ENCODE data around the gene NKPD1. TPM values are rescaled to one million over a fixed set of nuclear protein-coding genes. Genes with fewer than 3 reads are reported as not detected.
A peak's percentile ranks its signal among the peaks of the same experiment; 100 is the strongest.
"Not testable (repeated sequence)": the region's sequence is repeated elsewhere in the genome, so short reads cannot be mapped to it uniquely, and the experiment has no call there.

The NKPD1 gene
- total RNA-seq, 2 experiments from 2014 or later = 0.17 TPM; not detected in 1

DNA sequence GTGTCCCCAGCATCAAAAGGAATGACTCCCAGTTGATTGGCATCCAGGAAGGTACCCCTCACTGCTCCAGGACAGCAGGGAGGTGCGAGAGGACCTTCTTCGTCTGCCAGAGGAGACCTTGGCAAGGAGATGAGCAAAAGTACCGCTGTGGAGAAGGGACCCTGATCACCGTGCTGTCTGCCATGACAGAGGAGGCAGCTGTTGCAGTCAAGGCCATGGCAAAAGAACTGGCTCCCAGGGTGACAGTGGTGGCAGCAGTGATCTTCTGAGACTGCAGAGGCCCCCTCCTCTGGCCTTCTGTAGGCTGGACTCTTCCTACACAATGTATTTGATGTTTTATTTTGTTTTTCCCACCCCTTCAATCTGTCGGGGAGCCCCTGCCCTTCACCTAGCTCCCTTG lies 32.0 kb downstream of the NKPD1 start:
- Mint-ChIP-seq H3K36me3 (ENCODE audit: low read depth) (no peaks in the 10 kb centered on the region), H3K4me3 (no peak overlapping the region), H3K27me3 (ENCODE audit: low read depth) (no peaks in the 10 kb centered on the region), H3K9me3 (no peaks in the 10 kb centered on the region), H3K27ac (no peak overlapping the region), H3K4me1 (ENCODE audit: low read depth) (peaks cover 9% of the 10 kb centered on the region)
- intact Hi-C loops (cut with micrococcal nuclease) = no loop called here
- DNase-seq = no peak
- CTCF ChIA-PET = no interaction called here

DNA sequence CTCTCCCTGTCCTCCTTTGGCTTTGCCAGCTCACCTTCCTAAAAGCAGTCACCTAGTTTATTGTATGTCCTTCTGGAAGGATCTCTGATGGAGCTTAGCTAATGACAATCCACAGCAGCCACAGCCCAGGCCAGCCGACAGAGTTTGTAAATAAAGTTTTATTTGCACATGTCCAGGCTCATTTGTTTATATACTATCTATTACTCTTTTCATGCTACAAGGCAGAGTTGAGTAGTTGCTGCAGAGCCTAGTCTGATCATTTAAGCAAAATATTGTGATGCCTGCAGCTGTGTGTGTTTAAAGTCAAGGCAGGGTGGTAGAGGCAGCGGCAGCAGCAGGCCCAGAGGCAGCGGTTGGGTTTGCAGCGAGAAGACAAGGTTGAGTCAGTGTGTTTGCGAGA lies 32.6 kb downstream of the NKPD1 start:
- intact Hi-C loops (cut with micrococcal nuclease) = no loop called here
- Mint-ChIP-seq H3K27me3 (ENCODE audit: low read depth) (no peaks in the 10 kb centered on the region), H3K4me3 (no peak overlapping the region), H3K36me3 (ENCODE audit: low read depth) (no peaks in the 10 kb centered on the region), H3K9me3 (no peaks in the 10 kb centered on the region), H3K27ac (no peak overlapping the region), H3K4me1 (ENCODE audit: low read depth) (peaks cover 9% of the 10 kb centered on the region)
- CTCF ChIA-PET = interaction anchor here (1.7 kb wide), 1 partner anchor 53 kb away, joined by 3 read pairs; no protein-coding TSS in a partner anchor
- DNase-seq = no peak

GRCh38 chr19:45126654-45127053 lies 34.1 kb downstream of the NKPD1 start:
- H3K9me3 Mint-ChIP-seq = no peaks in the 10 kb centered on the region
- no peak overlapping the region for H3K4me3 Mint-ChIP-seq
- no peaks in the 10 kb centered on the region for H3K27me3 Mint-ChIP-seq (ENCODE audit: low read depth)
- CTCF ChIA-PET = interaction anchor here (0.6 to 2.4 kb wide), 5 partner anchors 9 to 52 kb away, joined by 3 to 10 read pairs (median 4); partner anchors contain the start of gene PPP1R37
- peaks cover 12% of the 10 kb centered on the region for H3K4me1 Mint-ChIP-seq (ENCODE audit: low read depth)
- H3K36me3 Mint-ChIP-seq (ENCODE audit: low read depth) = no peaks in the 10 kb centered on the region
- DNase-seq = no peak
- intact Hi-C loops (cut with micrococcal nuclease) = no loop called here
- H3K27ac Mint-ChIP-seq = no peak overlapping the region

GRCh38 chr19:45125975-45126493 lies 34.7 kb downstream of the NKPD1 start:
- H3K27ac Mint-ChIP-seq = no peak overlapping the region
- CTCF ChIA-PET = interaction anchor here (0.6 to 2.4 kb wide), 11 partner anchors 9 to 126 kb away, joined by 3 to 10 read pairs (median 4); partner anchors contain the start of gene PPP1R37
- H3K4me1 Mint-ChIP-seq (ENCODE audit: low read depth) = peaks cover 18% of the 10 kb centered on the region
- H3K9me3 Mint-ChIP-seq = no peaks in the 10 kb centered on the region
- no peak overlapping the region for H3K4me3 Mint-ChIP-seq
- H3K36me3 Mint-ChIP-seq (ENCODE audit: low read depth) = no peaks in the 10 kb centered on the region
- peak; percentile 83 for DNase-seq
- intact Hi-C loops (cut with micrococcal nuclease) = no loop called here
- H3K27me3 Mint-ChIP-seq (ENCODE audit: low read depth) = no peaks in the 10 kb centered on the region

GRCh38 chr19:45125360-45125759 lies 35.4 kb downstream of the NKPD1 start:
- Mint-ChIP-seq H3K27me3 (ENCODE audit: low read depth) (no peaks in the 10 kb centered on the region), H3K9me3 (no peaks in the 10 kb centered on the region), H3K4me1 (ENCODE audit: low read depth) (peaks cover 21% of the 10 kb centered on the region), H3K4me3 (no peak overlapping the region), H3K27ac (no peak overlapping the region), H3K36me3 (ENCODE audit: low read depth) (no peaks in the 10 kb centered on the region)
- CTCF ChIA-PET = interaction anchor here (0.7 to 2.4 kb wide), 12 partner anchors 9 to 126 kb away, joined by 3 to 10 read pairs (median 4); partner anchors contain the start of gene PPP1R37
- intact Hi-C loops (cut with micrococcal nuclease) = no loop called here
- no peak for DNase-seq

- DNase-seq = no peak
- Mint-ChIP-seq H3K36me3 (ENCODE audit: low read depth) (no peaks in the 10 kb centered on the region), H3K27ac (peak overlapping the region; percentile 8), H3K4me1 (ENCODE audit: low read depth) (peaks cover 30% of the 10 kb centered on the region), H3K27me3 (ENCODE audit: low read depth) (no peaks in the 10 kb centered on the region), H3K4me3 (no peak overlapping the region), H3K9me3 (no peaks in the 10 kb centered on the region)
- intact Hi-C loops (cut with micrococcal nuclease) = no loop called here
- CTCF ChIA-PET = interaction anchor here (0.6 to 0.7 kb wide), 2 partner anchors 86 to 225 kb away, joined by 3 to 5 read pairs; no protein-coding TSS in a partner anchor
Measured at GRCh38 chr19:45124021-45124420, 36.8 kb downstream of the NKPD1 start.

DNA sequence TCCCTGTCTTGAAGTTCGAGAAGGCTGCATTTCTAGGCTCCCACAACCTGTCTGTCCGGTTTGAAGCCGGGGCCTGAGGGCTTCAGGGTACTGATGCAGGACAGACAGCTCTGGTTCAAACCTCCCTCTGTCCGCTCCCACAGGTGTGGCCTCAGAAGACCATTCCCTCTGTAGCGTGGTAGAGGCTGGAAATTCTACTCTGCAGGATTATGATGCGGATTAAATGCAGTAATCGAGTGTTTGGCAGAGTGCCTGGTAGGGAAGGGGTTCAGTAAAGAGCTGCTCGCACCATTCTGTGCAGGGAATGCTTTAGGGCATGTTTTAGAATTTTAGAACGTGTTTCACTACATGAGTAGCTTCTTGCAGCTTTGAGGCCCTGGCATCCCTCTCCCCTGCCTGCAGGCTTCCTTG lies 37.3 kb downstream of the NKPD1 start:
- H3K36me3 Mint-ChIP-seq (ENCODE audit: low read depth) = no peaks in the 10 kb centered on the region
- CTCF ChIA-PET = interaction anchor here (0.6 kb wide), 1 partner anchor 514 kb away, joined by 4 read pairs; no protein-coding TSS in a partner anchor
- H3K4me1 Mint-ChIP-seq (ENCODE audit: low read depth) = peaks cover 36% of the 10 kb centered on the region
- H3K4me3 Mint-ChIP-seq = no peak overlapping the region
- intact Hi-C loops (cut with micrococcal nuclease) = no loop called here
- no peak for DNase-seq
- peak overlapping the region; percentile 8 for H3K27ac Mint-ChIP-seq
- no peaks in the 10 kb centered on the region for H3K9me3 Mint-ChIP-seq
- no peaks in the 10 kb centered on the region for H3K27me3 Mint-ChIP-seq (ENCODE audit: low read depth)

DNA sequence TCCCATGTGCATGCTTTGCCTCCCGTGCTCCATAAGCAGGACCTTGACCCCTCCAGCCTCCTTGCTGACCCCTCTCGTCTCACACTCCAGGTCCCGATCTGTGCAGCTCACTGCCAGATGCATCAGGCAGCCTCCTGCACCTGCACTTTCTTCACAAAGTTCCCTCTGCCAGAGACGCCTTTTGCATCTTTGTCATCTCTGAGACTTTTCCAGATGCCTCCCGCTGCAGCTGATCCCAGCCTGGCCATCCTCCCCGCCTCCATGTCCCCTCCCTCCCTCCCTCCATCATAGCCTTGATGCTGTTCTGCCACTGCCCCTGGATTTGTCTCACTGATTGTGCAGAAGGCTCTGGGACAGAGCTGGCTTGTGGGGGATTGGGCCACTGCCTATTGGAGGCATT lies 38.0 kb downstream of the NKPD1 start:
- Mint-ChIP-seq H3K27ac (no peak overlapping the region), H3K4me3 (no peak overlapping the region), H3K36me3 (ENCODE audit: low read depth) (no peaks in the 10 kb centered on the region), H3K9me3 (no peaks in the 10 kb centered on the region), H3K4me1 (ENCODE audit: low read depth) (peaks cover 42% of the 10 kb centered on the region), H3K27me3 (ENCODE audit: low read depth) (no peaks in the 10 kb centered on the region)
- CTCF ChIA-PET = interaction anchor here (0.6 kb wide), 2 partner anchors 37 to 514 kb away, joined by 3 to 4 read pairs; no protein-coding TSS in a partner anchor
- DNase-seq = no peak
- intact Hi-C loops (cut with micrococcal nuclease) = no loop called here

- intact Hi-C loops (cut with micrococcal nuclease) = no loop called here
- no peak for DNase-seq
- H3K36me3 Mint-ChIP-seq (ENCODE audit: low read depth) = no peaks in the 10 kb centered on the region
- H3K4me3 Mint-ChIP-seq = no peak overlapping the region
- H3K27ac Mint-ChIP-seq = no peak overlapping the region
- CTCF ChIA-PET = interaction anchor here (0.6 kb wide), 1 partner anchor 36 kb away, joined by 3 read pairs; no protein-coding TSS in a partner anchor
- H3K27me3 Mint-ChIP-seq (ENCODE audit: low read depth) = no peaks in the 10 kb centered on the region
- peaks cover 51% of the 10 kb centered on the region for H3K4me1 Mint-ChIP-seq (ENCODE audit: low read depth)
- no peaks in the 10 kb centered on the region for H3K9me3 Mint-ChIP-seq
Measured at GRCh38 chr19:45121827-45122345, 38.9 kb downstream of the NKPD1 start.

GRCh38 chr19:45119582-45119981 lies 41.2 kb downstream of the NKPD1 start:
- Mint-ChIP-seq H3K27me3 (ENCODE audit: low read depth) (no peaks in the 10 kb centered on the region), H3K4me3 (no peak overlapping the region), H3K9me3 (no peaks in the 10 kb centered on the region), H3K4me1 (ENCODE audit: low read depth) (peaks cover 66% of the 10 kb centered on the region), H3K27ac (no peak overlapping the region), H3K36me3 (ENCODE audit: low read depth) (no peaks in the 10 kb centered on the region)
- no peak for DNase-seq
- intact Hi-C loops (cut with micrococcal nuclease) = loop anchor here (5.0 kb wide), 1 partner anchor 42 kb away; the partner anchor contains the start of genes GEMIN7 and ZNF296
- CTCF ChIA-PET = no interaction called here

DNA sequence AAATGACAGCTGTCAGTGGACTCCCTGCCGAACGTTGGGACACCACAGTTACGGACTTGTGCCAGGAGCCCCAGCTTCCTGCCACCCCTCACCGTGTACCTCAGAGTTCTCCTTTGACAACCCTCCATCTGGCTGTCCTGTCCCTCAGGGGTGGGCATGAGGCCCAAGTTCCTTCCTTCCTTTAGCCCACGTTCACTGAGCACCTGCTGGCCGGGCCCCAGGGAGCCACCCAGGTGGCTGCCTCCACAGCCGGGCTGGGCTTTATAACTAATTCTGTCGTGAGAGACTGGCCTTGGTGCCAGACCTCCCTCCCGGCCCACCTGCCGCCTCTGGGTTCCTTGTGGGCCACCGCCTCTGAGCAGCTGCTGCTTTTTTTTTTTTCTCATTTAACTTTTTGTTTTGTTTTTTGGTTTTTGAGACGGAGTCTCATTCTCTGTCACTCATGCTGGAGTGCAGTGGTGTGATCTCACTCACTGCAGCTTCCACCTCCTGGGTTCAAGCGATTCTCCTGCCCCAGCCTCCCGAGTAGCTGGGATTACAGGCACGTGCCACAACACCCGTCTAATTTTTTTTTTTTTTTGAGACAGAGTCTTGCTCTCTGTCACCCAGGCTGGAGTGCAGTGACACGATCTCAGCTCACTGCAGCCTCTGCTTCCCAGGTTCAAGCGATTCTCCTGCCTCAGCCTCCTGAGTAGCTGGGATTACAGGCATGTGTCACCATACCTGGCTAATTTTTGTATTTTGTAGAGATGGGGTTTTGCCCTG lies 42.0 kb downstream of the NKPD1 start:
- H3K4me3 Mint-ChIP-seq; H3K36me3 Mint-ChIP-seq (ENCODE audit: low read depth); H3K27ac Mint-ChIP-seq; H3K9me3 Mint-ChIP-seq; H3K27me3 Mint-ChIP-seq (ENCODE audit: low read depth): not testable (repeated sequence)
- intact Hi-C loops (cut with micrococcal nuclease) = loop anchor here (5.0 kb wide), 1 partner anchor 41 kb away; the partner anchor contains the start of genes GEMIN7 and ZNF296
- CTCF ChIA-PET = interaction anchor here (0.7 to 0.9 kb wide), 3 partner anchors 26 to 80 kb away, joined by 3 read pairs; partner anchors contain the start of genes CLASRP and PPP1R37
- peaks cover 66% of the 10 kb centered on the region for H3K4me1 Mint-ChIP-seq (ENCODE audit: low read depth)
- peak; percentile 21 for DNase-seq

- H3K36me3 Mint-ChIP-seq (ENCODE audit: low read depth) = no peaks in the 10 kb centered on the region
- no peak for DNase-seq
- intact Hi-C loops (cut with micrococcal nuclease) = loop anchor here (5.0 kb wide), 1 partner anchor 41 kb away; the partner anchor contains the start of genes GEMIN7 and ZNF296
- H3K9me3 Mint-ChIP-seq = no peaks in the 10 kb centered on the region
- peaks cover 66% of the 10 kb centered on the region for H3K4me1 Mint-ChIP-seq (ENCODE audit: low read depth)
- CTCF ChIA-PET = interaction anchor here (0.7 to 1.2 kb wide), 5 partner anchors 15 to 80 kb away, joined by 3 to 5 read pairs (median 3); partner anchors contain the start of genes CLASRP and PPP1R37
- H3K27ac Mint-ChIP-seq = no peak overlapping the region
- H3K4me3 Mint-ChIP-seq = no peak overlapping the region
- H3K27me3 Mint-ChIP-seq (ENCODE audit: low read depth) = no peaks in the 10 kb centered on the region
Measured at GRCh38 chr19:45118106-45118505, 42.7 kb downstream of the NKPD1 start.
